Left renal pelvis (tissue), 4 donors: ENCODE measurements around the gene DCDC2. TPM values are rescaled to one million over a fixed set of nuclear protein-coding genes. Genes with fewer than 3 reads are reported as not detected.
A peak's percentile ranks its signal among the peaks of the same experiment; 100 is the strongest.
"Not testable (repeated sequence)": the region's sequence is repeated elsewhere in the genome, so short reads cannot be mapped to it uniquely, and the experiment has no call there.

Source experiments
- DNase-seq, 4 donors: peaks; one replicate each; pipeline ENCODE4 v3.0.0-alpha.2; 2013; ENCODE audit warnings: low read depth in 4 of 4, low spot score in 3 of 4
- polyA plus RNA-seq, 4 donors: library from polyadenylated mRNA; unstranded; fragments of 120-200 nt; gene quantifications; one replicate each; pipeline ENCODE4 v1.2.1, GENCODE V29; 2013; ENCODE audit not compliant: insufficient read length in 4 of 4

DCDC2 gene
- 100 to 1,000 TPM in 3 of 4 donors, 1 to 10 TPM in 1; 1.6 to 133 (median 114) TPM for polyA plus RNA-seq

DNA sequence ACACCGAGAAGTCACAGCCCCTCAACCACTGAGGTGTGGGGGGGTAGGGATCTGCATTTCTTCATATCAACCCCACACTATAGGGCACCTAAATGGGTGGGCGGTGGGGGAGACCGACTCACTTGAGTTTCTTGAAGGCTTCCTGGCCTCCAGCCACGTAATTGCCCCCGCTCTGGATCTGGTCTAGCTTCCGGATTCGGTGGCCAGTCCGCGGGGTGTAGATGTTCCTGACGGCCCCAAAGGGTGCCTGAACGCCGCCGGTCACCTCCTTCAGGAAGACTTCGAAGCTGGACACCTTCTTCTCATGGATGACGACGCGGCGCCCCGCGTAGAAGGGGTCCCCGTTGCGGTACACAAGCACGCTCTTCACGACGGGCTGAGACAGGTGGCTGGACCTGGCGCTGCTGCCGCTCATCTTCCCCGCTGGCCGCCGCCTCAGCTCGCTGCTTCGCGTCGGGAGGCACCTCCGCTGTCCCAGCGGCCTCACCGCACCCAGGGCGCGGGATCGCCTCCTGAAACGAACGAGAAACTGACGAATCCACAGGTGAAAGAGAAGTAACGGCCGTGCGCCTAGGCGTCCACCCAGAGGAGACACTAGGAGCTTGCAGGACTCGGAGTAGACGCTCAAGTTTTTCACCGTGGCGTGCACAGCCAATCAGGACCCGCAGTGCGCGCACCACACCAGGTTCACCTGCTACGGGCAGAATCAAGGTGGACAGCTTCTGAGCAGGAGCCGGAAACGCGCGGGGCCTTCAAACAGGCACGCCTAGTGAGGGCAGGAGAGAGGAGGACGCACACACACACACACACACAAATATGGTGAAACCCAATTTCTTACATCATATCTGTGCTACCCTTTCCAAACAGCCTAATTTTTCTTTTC, at the start of gene DCDC2:
Gene DCDC2, minus strand, starts transcription at position 724 of the 883 bp plus-strand sequence. Its CDS starts 309 bp downstream, at position 415.
- DNase-seq: peak; percentile 62 to 70 (median 66)

DNA sequence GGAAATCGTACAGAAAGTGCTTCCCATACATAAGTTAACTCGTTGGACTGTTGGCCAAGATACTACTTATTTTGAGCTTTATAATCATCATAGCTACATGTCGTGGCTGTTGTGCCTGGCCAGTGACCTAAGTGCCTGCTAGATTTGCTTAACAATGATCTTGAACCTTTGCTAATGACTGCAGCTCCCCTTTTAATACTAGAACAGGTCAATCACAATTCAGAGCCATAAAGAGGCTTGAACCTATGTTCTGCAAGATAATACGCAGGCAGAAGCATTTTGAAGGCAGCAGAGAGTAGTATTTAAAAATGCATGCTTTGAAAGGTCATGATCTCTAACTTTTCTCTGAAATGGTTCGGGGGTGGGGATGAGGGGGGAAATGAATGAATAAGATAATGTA, 47.4 kb upstream of the DCDC2 start:
- DNase-seq: no peak

DNA sequence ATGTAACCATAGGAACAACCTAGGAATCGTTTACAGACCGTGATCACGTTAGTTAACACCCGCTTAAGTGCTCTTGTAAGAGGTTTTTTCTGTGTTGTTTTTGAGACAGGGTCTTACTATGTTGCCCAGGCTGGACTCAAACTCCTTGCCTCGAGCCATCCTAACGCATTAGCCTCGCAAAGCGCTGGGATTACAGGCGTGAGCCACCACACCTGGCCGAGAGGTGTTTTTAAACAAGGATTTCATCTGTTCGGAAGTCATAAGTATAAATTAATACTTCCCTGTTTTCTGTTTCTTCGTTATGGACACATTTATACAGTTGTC, 45.6 kb upstream of the DCDC2 start:
- DNase-seq: no peak

DNA sequence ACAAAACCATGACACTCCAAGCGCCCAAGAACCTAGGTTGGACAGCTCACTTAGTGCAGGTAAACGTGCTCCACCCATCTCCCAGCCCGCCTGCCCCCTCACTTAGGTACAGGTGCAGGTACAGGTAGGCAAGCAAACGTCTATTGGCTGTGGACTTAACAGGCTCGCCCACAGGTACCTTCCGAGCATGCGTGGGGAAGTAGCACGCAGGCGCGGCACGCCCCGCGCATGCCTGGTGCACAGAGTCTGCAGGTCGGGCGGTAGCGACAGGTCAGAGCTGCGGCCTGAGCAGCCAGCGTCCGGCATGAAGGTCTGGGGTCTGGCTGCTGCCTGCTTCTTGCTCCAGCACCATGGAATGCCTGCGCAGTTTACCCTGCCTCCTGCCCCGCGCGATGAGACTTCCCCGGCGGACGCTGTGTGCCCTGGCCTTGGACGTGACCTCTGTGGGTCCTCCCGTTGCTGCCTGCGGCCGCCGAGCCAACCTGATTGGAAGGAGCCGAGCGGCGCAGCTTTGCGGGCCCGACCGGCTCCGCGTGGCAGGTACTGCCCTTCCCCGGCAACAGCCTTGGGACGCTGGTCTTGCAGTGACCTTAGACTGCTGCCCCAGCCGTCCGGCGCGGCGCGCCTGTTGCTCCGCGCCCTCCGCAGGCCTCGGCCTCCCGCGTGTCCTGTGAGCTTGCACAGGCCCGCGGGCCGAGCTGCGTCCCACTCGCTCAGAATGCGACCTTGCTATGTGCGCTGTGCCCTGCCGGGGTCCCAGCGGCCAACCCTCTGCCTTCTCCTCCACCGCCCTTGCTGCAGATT, 45.0 kb upstream of the DCDC2 start, which contains the start of gene MRS2:
Gene MRS2, plus strand, starts transcription at position 240 of the 804 bp plus-strand sequence. Its CDS starts 111 bp downstream, at position 351.
- DNase-seq: peak; percentile 69 to 78 (median 76)

DNA sequence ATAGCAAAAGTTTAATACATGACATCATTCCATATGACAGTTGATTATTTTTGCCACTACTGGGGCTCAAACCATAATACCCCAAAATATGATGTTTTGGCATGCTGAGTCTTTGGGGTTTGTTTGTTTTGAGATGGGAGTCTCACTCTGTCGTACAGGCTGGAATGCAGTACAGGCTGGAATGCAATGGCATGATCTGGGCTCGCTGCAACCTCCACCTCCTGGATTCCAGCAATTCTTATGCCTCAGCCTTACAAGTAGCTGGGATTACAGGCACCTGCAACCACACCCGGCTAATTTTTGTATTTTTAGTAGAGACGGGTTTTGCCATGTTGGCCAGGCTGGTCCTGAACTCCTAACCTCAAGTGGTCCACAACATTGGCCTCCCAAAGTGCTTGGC, 43.6 kb upstream of the DCDC2 start:
- DNase-seq: no peak

DNA sequence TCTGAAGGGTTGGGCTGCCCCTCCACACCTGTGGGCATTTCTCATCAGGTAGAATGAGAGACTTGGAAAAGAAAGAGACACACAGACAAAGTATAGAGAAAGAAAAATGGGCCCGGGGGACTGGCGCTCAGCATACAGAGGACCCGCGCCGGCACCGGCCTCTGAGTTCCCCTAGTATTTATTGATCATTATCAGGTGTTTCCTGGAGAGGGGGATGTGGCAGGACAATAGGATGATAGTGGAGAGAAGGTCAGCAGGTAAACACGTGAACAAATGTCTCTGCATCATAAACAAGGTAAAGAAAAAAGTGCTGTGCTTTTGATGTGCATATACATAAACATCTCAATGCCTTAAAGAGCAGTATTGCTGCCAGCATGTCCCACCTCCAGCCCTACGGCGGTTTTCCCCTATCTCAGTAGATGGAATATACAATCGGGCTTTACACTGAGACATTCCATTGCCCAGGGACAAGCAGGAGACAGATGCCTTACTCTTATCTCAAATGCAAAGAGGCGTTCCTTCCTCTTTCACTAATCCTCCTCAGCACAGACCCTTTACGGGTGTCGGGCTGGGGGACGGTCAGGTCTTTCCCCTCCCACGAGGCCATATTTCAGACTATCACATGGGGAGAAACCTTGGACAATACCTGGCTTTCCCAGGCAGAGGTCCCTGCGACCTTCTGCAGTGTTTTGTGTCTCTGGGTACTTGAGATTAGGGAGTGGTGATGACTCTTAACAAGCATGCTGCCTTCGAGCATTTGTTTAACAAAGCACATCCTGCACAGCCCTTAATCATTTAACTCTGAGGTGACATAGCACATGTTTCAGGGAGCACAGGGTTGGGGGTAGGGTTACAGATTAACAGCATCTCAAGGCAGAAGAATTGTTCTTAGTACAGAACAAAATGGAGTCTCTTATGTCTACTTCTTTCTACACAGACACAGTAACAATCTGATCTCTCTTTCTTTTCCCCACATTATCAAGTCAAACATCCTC, 42.5 kb upstream of the DCDC2 start:
- DNase-seq: not testable (repeated sequence)

DNA sequence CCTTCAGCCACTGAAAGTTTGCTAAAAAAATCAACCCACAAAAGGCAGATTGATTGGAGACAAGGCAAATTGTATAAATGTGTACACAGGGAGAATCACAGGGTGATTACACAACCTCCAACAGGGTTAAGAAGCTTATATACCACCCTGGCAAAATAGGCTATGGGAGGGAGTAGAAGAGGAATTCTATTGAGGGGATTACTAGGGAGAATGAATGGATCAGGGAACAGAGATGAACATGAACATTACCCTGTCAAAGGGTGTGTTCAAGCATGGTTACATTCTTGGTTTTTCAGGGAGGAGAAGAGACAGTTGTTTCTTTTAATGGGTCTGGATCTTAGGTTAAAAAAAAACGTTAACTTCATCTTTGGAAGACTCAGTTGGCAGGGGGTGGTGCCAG, 39.8 kb upstream of the DCDC2 start:
- DNase-seq: no peak

DNA sequence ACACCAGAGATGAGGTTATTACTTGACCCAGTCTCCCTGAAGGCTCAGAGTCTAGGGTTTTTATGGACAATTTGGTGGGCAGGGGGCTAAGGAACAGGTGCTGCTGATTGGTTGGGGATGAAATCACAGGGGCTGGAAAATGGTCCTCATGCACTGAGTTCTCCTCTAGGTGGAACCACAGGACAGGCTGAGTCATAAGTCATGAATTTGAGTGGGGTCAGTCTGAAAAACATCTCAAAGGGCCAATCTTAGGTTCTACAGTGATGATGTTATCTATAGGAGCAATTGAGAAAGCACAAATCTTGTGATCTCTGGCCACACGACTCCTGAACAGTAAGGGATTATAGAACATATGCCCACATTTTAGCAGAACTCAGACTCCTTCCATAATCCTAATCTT, 39.0 kb upstream of the DCDC2 start:
- no peak for DNase-seq

DNA sequence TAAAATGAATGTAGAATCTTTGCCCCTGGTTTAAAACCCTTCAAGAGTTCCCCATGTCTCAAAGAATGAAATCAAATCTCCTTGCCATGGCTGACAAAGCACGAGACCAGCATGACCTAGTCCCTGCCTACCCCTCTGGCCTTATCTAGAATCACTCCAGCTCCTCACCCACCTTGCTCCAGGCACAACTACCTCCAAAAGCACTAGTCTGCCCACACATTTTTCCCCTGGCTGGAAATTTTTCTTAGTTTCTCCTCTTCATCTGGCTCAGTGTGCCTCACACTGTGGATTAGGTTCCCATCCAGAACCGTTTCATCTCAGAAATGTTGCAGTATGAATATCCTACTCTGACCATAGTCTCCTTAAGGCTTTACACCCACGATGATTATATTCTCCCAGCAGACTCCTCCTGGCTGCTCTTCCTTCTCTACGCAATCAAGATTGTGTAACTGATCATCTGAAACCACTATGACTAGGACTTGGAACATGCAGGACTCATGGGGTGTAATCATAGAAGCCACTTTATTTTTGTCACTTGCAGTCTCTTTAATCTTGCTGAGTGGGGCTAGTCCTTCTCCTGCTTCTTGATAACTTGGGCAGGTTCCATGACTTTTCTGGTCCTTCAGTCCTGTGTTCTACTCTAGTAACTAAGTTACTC, 37.0 kb upstream of the DCDC2 start:
- DNase-seq: no peak

DNA sequence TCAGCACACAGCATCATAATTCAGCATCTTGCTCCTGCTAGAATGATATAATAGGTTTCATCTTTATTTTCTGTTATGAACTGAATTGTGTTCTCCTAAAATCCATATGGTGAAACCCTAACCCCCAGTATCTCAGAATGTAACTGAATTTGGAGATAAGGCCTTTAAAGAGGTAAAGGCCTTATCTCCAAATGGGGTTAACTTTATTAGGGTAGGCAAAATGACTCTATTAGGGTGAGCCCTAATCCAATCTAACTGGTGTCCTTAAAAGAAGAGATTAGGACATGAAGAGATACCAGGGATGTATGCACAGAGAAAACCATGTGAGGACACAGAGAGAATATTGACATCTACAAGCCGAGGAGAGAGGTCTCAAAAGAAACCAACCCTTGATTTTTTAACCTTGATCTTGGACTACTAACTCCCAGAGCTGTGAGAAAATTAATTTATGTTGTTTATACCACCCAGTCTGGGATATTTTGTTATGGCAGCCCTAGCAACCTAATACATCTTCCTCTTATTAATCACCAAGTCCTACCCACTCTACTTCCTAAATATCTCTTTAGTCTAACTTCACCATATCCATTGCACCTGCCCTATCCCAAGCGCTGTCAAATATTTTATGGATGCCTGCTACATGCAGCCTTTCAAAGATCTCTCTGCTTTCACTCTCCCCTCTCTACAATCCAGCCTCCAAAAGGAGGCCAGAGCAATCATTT, 36.4 kb upstream of the DCDC2 start:
- DNase-seq: no peak

DNA sequence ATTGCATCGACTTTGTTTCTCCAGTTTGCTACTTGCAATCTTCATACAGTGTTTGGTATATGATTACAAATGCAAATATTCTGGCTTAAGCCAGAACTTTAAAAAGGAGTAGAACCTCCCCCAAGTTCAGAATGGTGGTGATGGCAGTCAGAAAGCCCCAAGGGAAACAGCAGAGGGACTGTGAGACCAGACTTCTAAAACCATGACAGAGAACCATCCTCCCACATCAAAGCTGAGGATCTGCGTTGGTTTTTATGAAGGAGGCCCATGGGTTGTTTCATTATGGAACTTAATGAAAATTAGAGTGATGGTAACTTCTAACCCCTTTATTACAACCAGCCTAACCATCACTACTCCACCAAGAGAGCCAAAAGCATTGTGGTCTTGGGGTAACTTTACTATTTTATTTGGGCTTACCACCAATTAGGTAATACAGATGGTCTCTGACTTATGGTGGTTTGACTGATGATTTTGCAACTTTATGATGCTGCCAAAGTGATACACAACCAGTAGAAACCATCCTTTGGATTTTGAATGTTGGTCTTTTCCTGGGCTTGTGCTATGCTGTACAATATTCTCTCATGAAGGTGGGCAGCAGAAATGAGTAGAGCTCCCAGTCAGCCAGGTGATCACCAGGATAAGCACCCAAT, 34.0 kb upstream of the DCDC2 start:
- no peak for DNase-seq

DNA sequence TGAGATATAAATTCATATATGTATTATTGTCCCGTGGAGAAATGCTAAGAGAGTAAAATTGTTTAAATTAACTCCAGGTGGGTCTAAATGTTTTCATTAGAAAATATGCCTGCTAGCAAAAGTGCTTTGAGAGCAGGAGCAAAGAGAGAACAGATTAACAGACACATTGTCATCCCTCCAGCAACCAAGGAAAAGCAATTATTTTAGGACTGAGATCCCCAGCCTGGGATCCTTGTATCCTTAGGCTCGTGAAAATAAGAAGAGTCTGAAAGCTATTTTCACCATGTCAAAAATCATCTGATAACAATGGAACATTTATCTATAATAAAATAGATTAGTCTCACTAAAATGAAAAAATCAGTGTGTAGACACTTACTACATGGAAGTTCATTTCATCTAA, 33.3 kb upstream of the DCDC2 start:
- no peak for DNase-seq

DNA sequence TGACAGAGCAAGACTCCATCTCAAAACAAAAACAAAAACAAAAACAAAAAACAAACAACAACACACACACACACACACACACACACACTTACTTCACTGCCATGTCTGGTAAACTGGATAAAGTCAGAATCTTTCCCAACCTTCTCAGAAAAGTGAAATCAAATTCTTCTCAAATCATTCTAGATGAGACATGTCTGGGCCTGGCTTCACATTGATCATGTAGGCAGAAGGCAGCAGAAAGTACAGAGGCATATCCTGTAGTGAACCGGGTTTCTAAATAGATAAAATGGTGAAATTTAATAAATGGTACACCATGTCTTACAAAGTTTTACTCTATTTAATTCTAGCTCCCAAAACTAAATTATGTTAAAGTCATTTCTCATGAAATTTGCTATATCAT, 30.0 kb upstream of the DCDC2 start:
- DNase-seq: no peak

DNA sequence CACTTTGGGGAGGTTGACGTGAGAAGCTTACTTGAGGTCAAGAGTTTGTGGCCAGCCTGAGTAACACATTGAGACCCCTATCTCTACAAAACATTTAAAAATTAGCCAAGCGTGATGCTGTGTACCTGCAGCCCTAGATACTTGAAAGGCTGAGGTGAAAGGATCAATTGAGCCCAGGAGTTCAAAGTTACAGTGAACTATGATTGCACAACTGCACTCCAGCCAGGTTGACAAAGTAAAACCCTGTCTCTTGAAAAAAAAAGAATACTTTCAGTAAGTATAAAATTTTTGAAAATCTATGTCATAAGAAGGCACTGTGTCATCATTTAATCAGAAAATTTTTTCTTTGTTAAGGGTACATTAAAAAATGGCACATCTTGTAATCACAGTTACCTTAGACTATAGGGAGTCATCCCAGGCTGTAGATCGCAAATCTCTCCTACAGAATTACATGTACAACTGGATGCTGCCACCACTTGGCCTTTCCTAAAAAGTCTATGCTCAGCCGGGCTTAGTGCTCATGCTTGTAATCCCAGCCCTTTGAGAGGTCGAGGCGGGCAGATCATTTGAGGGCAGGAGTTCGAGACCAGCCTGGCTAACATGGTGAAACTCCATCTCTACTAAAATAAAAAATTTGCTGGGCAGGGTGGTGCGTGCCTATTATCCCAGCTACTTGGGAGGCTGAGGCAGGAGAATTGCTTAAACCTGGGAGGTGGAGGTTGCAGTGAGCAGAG, 27.8 kb upstream of the DCDC2 start:
- DNase-seq: no peak

DNA sequence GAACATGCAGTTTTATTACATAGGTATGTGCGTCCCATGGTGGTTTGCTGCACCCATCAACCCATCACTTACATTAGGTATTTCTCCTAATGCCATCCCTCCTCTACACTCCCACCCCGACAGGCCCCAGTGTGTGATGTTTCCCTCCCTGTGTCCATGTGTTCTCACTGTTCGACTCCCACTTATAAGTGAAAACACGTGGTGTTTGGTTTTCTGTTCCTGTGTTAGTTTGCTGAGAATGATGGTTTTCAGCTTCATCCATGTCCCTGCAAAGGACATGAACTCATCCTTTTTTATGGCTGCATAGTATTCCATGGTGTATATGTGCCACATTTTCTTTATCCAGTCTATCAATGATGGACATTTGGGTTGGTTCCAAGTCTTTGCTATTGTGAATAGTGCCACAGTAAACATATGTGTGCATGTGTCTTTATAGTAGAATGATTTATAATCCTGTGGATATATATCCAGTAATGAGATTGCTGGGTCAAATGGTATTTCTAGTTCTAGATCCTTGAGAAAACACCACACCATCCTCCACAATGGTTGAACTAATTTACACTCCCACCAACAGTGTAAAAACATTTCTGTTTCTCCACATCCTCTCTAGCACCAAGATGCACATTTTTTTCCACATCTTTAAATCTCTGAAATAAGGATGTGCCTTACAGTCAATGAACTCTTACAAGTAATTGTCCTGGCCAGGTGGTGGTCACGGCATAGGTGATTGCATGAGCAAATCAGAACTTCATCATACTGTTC, 26.7 kb upstream of the DCDC2 start:
- not testable (repeated sequence) for DNase-seq

DNA sequence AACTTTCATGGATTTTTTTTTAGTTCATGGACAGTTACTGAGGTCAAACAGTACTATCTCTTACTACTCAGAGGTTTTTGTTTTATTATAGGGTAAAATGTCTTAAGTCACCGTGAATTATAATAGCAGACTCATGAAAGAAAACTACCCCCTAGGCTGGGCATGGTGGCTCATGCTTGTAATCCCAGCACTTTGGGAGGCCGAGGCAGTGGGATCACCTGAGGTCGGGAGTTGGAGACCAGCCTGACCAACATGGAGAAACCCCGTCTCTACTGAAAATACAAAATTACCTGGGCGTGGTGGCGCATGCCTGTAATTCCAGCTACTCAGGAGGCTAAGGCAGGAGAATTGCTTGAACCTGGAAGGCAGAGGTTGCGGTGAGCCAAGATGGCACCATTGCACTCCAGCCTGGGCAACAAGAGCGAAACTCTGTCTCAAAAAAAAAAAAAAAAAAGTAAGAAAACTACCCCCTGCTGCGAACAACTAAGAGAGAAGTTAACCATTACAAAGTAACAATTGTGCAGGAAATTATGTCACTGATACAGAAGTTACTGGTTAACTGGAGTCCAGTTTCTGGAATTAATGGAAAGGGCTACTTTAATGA, 25.1 kb upstream of the DCDC2 start:
- not testable (repeated sequence) for DNase-seq

DNA sequence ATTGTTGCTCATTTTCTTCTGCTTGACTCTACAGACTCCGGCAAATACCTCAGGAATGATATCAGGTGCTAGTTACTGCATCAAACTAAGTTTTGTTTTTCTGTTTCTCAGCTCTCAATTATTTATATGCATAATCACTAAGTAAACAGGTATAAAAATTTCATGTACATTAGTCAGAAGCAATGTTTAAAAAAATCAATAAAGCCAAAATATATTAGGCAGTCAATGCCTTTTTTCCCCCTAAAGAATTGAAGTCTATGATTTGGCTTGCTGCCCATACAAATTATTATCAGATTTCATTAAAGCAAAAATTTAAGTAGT, 24.3 kb upstream of the DCDC2 start:
- no peak for DNase-seq
